ENCODE results near the gene HOXD12.

HOXD12 gene

DNA sequence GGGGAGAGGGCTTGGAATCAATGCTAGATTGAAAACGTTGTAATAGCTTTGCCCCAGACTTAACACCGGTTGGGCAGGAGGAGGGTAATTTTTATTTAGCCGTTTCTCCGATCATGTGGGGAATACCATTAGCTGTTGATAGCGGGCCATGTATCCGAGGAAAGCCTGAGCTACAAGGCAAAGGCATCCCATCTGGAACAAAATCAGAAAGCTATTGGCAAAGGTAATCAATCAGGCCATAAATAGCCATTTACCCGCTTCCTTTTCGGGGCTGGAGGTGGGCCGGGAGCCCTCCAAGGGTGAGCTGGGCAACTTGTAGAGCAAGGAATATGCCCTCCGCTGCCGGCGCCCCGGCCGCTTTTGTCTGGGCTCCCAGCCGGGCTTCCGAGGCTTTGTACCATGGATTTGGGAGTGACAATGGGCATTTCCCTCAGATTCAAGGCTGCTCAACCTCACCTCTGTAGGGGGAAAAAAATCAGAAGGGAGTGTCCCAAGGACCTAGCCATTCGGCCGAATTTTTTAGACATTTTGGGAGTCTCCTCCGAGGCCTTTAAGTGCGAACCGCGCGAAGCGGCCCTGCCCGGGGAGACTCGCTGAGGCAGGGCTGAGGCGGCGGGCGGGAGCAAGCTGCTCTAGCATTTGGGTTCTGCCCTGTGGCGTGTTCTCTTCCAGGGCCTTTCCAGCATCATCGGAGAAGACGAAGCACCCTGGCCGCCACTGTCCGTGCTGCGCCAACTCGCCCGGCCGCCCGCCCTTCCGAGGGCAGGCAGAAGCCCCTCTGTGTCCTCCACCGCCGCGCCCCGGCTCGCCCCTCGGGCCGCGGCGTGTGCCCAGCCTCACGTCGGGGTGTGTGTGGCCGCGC is 21.8 kb downstream of the HOXD12 start:
- DNase-seq: no peak

DNA sequence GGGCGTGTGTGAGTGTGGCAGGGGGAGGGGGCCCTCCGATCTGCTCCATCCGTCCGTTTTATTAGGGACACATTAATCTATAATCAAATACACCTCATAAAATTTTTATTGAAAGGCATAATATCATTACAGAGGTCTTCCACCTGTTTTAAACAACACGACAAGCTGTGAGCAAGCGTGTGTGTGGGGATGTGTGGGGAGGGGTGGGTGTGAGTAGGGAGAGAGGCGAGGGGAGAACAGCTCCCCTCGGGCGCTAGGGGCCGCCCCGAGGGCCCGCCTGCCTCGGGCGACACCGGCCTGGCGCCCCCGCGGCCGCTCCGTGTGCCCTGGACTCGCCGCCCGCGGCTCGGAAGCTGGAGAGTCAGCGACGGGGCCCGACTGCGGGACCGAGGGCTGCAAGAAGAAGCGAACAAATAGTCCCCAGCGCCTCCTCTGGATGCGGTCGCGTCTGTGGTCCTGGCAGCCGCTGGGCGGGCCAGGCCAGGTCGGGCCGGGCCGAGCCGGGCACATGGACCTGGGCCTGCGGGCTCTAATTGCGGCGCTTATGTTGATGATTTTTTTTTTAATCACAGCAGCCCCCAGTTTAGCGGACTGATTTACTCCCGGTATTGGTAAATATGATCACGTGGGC is 22.6 kb downstream of the HOXD12 start:
- DNase-seq: peak in 1 of 3 donors; percentile 38

DNA sequence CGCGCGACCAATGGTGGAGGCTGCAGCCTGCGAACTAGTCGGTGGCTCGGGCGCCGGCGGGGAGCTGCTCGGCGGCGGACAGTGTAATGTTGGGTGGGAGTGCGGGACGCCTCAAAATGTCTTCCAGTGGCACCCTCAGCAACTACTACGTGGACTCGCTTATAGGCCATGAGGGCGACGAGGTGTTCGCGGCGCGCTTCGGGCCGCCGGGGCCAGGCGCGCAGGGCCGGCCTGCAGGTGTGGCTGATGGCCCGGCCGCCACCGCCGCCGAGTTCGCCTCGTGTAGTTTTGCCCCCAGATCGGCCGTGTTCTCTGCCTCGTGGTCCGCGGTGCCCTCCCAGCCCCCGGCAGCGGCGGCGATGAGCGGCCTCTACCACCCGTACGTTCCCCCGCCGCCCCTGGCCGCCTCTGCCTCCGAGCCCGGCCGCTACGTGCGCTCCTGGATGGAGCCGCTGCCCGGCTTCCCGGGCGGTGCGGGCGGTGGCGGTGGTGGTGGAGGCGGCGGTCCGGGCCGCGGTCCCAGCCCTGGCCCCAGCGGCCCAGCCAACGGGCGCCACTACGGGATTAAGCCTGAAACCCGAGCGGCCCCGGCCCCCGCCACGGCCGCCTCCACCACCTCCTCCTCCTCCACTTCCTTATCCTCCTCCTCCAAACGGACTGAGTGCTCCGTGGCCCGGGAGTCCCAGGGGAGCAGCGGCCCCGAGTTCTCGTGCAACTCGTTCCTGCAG is 23.3 kb downstream of the HOXD12 start, which contains the start of gene HOXD9:
Gene HOXD9 (plus strand): TSS at position 37 of the 728 bp plus-strand sequence. CDS start 50 bp downstream, at position 87.
- peak in 2 of 3 donors; percentile 38 to 47 for DNase-seq

DNA sequence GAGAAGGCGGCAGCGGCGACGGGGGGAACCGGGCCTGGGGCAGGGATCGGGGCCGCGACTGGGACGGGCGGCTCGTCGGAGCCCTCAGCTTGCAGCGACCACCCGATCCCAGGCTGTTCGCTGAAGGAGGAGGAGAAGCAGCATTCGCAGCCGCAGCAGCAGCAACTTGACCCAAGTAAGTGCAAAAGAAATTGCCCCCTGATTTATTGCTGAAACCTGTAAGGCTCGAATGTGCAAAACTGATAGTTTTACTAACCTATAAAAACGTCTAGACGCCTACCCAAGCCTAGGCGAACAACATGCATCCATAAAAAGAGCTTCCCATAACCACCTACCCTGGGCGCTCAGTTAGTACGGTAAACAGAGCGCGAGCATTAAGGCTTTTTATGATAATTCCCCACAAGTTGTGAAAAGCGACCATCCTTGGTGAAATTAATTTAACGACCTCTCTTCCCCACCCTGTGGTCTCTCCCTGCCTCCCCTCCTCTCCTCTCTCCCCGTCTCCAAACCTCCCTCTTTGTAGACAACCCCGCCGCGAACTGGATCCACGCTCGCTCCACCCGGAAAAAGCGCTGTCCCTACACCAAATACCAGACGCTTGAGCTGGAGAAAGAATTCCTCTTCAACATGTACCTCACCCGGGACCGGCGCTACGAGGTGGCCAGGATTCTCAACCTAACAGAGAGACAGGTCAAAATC is 24.0 kb downstream of the HOXD12 start:
- DNase-seq: no peak

DNA sequence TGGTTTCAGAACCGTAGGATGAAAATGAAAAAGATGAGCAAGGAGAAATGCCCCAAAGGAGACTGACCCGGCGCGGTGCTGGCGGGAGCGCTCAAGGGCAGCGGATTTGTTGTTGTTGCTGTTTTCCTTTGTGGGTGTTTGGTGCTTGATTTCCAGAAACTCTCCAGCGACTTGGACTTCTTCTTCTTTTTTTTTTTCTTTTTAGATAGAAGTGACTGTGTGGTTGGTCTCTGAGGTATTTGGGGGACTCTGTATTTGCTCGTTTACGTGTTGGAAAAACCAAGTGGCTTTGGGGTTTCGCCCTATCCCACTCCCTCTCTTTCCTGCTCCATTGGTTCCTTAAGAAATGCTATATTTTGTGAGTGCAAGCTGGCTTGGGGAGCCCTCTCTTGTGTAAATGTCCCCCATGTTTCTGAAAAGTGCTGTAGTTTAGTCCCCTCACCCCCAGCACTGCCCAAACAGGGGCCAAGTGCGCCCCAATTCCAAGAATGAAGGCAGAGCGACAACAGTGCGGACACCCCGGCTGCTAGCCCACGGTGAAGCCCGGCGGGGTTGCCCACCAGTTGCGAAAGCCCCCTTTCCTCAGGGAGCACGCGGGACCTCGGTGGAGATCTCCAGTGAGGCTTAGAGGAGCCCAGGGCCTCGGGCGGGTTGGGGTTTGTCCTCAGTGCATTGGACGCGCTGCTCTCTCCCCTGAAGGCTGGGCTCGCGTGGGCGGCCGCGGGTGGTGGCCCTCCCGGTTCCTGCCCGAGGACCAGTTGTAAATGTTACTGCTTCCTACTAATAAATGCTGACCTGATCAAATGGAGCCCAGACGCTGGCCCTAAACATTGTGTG is 24.7 kb downstream of the HOXD12 start:
- no peak for DNase-seq

DNA sequence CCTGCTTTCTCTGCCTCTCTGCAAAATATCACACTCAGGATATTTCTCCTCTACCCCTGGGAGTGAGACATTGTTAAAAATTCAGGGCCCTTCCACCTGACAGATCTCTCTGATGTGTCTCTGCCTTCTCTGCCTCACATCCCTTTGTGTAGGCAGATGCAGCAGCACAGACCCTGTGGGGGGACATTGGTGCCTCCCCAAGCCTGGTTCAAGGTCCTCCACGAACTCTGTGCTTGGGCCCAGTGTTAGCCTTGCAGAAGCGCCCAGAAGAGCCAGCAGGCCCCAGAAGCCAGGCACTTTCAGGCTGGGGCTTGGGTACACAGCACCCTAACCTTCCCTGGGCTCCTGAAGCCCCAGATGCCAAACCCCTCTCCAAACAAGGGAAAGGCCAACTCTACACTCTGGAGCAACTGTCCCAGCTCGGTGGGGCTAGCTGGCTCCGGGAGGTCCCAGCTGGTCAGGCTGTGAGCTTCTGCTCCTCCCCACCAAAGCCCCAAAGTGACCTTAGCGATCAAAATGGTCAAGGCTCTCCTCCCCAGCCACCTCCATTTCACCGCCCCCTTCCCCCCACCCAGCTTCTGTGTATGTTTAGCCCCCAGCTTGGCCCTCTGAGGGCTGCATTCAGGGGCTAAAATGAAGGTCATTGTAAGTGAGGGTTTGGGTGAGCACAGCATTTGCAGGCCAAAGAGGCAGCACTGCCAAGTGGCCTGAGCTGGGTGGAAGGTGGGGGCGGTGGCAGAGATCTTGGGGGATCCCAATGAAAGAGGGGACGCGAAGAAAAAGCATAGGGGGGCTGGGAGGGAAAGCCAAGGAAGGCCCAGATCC is 25.6 kb downstream of the HOXD12 start:
- no peak for DNase-seq

DNA sequence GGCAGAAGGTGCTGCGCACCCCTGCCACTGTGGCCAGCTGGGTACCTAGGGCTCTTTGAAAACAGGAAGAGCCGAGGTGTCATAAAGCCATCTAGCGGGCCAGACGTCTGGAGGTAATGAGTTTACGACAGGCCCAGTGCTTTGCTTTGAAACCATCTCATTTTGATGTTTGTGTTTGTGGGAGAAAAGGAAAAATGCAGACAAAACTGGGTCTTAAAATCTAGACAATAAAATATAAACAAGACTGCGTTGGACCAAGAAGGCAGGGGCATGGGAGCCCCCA is 26.1 kb downstream of the HOXD12 start:
- DNase-seq: no peak

DNA sequence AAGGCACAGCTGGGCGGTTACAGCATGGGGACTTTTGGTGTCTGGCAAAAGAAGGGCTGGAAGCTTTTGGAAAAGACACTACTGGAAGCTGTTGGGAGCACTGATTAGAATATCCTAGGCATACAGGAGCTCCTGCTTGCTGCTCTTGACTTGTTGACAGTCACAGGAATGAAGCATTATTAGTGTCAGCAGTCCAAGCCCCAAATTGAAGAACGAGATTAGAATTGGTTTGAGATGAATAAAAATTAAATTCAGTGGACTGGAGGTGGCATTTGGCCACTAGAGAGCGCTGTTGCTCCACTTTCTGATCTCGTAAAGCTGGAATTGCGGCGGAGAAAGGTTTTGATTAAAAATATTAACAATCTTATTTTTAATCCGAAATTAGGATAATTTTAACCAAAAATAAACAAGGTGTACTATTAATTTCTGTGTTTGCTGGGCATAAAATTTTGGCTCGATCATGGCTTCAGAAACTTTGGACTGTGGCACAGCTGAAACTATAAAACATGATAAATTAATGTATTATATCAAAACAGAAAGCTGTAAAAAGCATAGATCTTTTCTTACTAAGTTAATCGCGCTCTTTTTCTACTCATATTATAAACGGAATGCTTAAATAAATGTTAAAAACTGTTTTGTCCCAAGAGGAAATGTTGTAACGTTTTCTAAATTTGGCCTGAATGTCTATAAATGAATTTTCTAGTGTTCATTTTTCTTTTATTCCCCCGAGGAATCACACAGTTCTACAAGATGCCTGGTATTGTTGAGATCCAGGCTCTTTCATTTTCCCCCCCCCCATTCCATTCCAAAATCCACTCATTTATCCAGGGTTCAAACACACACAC is 27.6 kb downstream of the HOXD12 start:
- peak; percentile 80 to 87 (median 86) for DNase-seq

DNA sequence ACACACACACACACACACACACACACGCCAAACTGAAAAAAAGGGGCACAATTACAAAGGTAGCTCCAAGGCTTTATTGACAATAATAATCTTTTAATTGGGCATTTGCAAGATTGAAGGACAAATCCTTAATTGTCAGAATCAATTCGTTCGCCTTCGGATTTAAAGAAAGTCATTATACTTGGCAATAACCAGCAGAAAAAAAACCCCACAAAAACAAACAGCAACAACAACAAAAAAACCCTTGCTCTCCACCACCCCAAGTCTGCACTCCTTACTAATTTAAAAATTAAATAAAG is 28.1 kb downstream of the HOXD12 start:
- no peak for DNase-seq

DNA sequence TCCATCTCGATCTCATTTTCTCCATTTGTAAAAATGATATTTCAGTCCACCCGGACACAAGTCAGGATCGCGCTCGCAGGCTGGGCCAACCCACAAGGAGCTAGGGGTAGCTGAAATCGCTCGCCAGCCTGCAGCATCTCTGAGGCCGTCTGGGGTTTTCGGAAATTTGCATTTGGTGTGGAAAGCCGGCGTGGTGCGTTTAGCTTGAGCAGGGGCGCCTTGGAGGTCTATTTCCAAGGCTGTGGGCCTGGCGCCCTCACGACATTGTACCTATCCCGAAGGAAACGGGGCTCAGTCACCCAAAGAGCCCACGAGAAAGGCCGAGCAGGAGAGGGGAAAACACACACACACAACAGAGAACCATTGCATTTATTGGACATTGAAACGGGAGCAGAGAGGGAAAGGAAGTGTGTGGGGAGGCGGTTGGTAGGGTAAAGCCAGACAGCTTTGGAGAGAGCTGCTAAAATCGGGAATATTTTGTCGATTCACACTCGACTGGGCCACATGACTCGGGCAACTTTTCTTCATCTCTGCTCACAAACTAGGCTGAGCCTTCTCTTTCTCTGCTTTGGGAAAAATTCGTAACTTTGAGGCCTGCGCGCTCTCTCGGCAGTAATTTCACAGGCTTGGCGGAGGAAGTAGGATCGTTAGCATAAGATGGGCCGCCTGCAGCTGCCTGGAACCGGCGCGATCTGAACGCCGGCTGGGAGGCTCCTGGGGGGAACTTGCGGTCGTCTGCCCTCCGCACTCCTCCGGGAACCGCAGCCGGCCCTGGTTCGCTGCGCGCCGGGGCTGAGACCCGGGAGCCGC is 28.8 kb downstream of the HOXD12 start:
- DNase-seq: no peak

DNA sequence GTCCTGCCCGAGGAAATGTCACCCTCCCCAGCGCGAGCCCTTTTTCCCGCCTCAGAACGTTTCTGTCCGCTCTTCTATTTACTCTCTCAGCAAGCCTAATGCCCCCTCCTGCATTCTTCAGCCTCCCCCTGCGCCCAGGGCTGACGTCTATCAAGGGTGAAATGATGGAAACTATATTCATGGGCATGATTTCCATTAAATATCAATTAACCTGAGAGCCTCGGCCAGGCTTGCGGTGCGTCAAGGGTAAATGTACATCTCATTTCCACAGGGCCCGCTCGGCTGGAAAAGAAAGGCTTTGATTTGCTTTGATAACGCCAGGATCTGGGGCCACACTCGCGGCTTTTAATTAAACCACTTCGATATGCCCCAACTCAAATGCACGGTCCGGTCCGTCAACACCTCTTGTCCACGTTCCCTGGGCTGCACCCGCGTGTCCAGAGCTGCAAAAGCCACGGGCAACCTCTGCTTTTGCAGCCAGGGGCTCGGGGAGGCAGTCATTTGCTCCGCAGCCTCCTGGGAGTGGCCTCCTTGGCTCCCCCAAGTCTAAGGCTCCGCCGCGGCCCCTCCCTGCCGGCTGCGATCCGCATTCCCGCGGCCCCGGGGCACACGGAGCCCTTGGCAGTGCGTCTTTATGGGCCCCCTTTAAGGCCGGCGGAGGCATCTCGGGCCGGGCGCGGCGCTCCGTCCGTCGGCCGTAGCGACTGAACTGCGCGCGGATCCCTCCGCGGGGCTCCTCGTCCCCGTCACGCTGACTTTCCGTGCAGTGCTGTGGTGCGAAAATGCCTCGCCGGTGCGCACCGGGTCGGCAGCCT is 29.6 kb downstream of the HOXD12 start, which contains the start of gene HOXD8:
Gene HOXD8 (plus strand): TSS at position 724 of the 815 bp plus-strand sequence. CDS start 662 bp downstream, outside the sequence.
- peak; percentile 41 to 69 (median 49) for DNase-seq

DNA sequence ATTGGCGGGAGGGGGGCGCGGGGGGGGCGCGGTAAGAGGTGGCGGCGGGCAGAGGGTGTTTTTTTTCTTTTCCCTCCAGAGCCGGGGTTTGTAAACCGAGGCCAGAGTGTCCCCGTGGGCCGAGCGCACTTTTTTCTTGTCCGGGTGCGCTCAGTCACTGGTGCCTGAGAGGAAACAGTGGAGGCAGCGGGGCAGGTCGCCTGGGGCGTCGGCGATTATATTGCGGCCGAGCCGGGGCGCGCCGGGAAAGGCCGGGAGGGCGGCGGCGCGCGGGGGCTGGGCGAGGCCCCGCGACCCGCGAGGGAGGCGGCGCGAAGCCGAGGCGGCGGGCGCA is 30.2 kb downstream of the HOXD12 start:
- DNase-seq: no peak

DNA sequence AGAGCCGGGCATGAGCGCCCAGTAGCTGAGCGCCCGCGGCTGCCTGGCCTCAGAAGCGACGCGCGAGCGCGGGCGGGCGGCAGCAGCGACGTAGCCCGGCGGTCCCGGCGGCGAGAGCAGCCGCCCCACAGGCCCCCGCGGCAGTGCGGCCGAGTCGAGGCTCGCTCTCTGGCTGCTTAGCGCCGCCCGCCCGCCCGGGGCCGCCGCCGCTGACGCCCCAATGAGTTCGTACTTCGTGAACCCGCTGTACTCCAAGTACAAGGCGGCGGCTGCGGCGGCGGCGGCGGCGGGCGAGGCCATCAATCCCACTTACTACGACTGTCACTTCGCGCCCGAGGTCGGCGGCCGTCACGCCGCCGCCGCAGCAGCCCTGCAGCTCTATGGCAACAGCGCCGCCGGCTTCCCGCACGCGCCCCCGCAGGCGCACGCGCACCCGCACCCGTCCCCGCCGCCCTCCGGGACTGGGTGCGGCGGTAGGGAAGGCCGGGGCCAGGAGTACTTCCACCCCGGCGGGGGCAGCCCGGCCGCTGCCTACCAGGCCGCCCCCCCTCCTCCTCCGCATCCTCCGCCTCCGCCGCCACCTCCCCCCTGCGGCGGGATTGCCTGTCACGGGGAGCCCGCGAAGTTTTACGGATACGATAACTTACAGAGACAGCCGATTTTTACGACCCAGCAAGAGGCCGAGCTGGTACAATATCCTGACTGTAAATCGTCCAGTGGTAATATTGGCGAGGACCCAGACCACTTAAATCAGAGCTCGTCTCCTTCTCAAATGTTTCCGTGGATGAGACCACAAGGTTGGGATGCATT is 30.8 kb downstream of the HOXD12 start:
- peak in 2 of 3 donors; percentile 49 to 59 for DNase-seq

DNA sequence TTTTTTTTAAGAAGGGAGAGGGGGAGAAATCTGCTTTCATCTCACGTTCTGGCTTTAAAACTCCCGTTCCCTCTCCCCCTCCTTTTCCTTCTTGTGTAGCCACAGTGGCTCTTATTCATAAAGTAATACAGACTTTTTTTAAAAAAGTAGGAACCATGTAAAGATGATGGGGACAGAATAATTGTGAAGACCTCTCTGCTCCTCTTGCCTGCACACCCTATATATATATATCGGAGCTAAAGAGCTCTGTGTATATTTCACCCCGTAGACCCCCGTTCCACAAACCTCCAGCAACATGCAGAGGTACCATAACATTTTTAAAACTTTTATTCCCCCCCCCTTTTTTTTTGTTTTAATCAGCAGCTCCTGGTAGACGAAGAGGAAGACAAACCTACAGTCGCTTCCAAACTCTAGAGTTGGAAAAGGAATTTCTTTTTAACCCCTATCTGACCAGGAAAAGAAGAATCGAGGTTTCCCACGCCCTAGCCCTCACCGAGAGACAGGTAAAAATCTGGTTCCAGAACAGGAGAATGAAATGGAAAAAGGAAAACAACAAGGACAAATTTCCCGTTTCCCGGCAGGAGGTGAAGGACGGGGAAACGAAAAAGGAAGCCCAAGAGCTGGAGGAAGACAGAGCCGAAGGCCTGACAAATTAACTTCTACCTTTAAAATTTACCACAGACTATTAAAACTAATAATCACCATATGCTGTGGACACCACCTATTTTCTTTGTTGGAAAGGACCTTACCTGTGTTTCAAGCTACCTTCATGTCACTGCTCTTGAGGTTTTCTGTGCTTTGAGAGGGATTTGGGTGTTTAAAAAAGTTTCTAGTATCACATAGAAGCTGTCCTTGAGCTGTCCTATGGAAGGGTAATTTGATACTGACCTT is 31.6 kb downstream of the HOXD12 start:
- no peak for DNase-seq

DNA sequence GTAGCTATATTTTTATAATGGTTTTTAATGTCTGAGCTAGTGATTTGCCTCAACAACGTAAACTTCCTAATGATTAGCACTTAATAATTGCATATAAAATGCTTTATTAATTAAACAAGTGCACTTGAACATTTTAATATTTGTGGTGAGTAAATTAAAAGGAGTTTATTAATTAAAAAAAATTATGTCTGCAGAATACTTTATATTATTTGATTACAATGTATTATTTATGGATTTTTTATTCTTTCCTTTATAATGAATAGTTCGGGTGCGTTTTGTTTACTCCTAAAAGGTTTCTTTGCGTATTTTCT is 32.2 kb downstream of the HOXD12 start:
- no peak for DNase-seq

DNA sequence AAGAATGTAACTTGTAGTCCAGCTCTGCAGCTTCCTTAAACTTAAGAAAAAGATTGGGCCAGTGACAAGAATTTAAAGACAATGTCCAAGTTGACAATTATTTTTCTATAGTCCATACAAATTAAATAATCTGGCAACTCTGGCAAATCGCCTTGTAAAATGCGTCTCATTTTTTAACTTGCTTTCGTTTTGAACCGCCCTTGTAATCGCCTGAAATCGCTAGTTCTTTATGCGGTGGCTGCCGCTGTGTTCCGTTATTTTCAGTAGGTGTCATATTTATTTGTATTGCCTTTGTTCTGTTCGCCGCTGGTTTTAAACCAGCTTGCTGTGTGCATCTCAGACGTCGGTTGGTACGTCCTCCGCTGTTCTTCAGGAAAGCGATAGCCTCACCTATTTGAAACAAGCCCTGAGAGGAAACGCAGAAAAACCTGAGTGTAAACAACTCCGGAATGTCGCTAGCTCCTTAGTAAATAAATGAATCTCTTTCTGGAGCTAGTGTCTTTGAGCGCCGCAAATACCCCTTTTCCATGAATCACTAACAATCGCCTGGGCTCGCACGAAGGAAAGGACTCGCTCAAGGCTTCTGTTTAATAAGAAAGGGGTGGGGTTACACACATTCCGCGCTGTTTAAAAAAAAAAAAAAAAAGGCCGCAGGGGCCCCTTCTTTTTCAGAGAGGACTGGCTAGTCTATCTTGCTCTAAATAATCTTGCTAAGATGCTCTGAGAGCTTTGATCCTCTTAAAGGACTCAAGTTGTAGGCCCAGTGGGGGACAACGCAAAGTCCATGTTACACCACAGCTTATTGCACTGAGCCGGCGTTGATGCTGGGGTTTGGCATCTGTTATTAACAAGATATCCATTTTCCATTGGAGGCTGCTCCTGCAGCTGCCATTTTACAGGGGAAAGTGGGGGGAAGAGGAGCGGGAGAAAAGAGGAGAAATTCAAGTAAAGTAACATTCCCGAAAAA is 32.9 kb downstream of the HOXD12 start:
- peak; percentile 38 to 49 (median 45) for DNase-seq

Measured in suppressor macrophage treated with lipopolysaccharide for 1 hour (primary cell).